ENCODE measurements around the gene PCDHA5. TPM values are rescaled to one million over a fixed set of nuclear protein-coding genes. Genes with fewer than 3 reads are reported as not detected.

The PCDHA5 gene
- total RNA-seq, 1 donor from 2014 or later: not detected

DNA sequence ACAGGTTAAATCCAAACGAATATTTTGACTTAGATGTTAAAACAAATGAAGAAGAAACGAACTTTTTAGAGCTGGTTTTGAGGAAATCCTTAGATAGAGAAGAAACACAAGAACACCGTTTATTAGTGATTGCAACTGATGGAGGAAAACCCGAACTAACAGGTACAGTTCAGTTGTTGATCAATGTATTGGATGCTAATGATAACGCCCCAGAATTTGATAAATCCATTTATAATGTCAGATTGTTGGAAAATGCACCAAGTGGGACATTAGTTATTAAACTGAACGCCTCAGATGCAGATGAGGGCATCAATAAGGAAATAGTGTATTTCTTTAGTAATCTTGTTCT is 842 bp downstream of the PCDHA5 start:
- intact Hi-C loops (cut with micrococcal nuclease): loop anchor here (10.0 kb wide), 1 partner anchor 543 kb away; the partner anchor contains the start of gene PCDHGA5

DNA sequence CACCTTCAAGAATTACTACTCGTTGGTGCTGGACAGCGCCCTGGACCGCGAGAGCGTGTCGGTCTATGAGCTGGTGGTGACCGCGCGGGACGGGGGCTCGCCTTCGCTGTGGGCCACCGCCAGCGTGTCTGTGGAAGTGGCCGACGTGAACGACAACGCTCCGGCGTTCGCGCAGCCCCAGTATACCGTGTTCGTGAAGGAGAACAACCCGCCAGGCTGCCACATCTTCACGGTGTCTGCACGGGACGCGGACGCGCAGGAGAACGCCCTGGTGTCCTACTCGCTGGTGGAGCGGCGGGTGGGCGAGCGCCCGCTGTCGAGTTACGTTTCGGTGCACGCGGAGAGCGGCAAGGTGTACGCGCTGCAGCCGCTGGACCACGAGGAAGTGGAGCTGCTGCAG is 1.6 kb downstream of the PCDHA5 start:
- intact Hi-C loops (cut with micrococcal nuclease): loop anchor here (10.0 kb wide), 1 partner anchor 542 kb away; the partner anchor contains the start of gene PCDHGA5

- intact Hi-C loops (cut with micrococcal nuclease): loop anchor here (10.0 kb wide), 1 partner anchor 541 kb away; the partner anchor contains the start of gene PCDHGA5
Measured at GRCh38 chr5:140823475-140823874, 2.1 kb downstream of the PCDHA5 start.

GRCh38 chr5:140827704-140828361 is 6.4 kb downstream of the PCDHA5 start, which contains the start of gene PCDHA6:
TSS of gene PCDHA6 (plus strand) at chr5:140827960. CDS start at chr5:140828092, 132 bp downstream.
- intact Hi-C loops (cut with micrococcal nuclease): loop anchor here (2.0 to 10.0 kb wide), 2 partner anchors 23 to 537 kb away; partner anchors contain the start of gene PCDHGA5

DNA sequence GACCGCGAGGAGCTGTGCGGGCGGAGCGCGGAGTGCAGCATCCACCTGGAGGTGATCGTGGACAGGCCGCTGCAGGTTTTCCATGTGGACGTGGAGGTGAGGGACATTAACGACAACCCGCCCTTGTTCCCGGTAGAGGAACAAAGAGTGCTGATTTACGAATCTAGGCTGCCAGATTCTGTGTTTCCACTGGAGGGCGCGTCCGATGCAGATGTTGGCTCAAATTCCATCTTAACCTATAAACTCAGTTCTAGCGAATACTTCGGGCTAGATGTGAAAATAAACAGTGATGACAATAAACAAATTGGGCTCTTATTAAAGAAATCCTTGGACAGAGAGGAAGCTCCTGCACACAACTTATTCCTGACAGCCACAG is 6.9 kb downstream of the PCDHA5 start:
- intact Hi-C loops (cut with micrococcal nuclease): loop anchor here (10.0 kb wide), 1 partner anchor 536 kb away; the partner anchor contains the start of gene PCDHGA5

GRCh38 chr5:140829511-140830501 is 8.4 kb downstream of the PCDHA5 start:
- intact Hi-C loops (cut with micrococcal nuclease): loop anchor here (5.0 to 10.0 kb wide), 2 partner anchors 38 to 535 kb away; partner anchors contain the start of genes PCDHA2 and PCDHGA5

GRCh38 chr5:140833993-140834392 is 12.6 kb downstream of the PCDHA5 start, which contains the start of gene PCDHA7:
TSS of gene PCDHA7 (plus strand) at chr5:140834269. CDS start at chr5:140834384, 115 bp downstream.
- intact Hi-C loops (cut with micrococcal nuclease): loop anchor here (5.0 kb wide), 1 partner anchor 42 kb away; the partner anchor contains the start of gene PCDHA2

DNA sequence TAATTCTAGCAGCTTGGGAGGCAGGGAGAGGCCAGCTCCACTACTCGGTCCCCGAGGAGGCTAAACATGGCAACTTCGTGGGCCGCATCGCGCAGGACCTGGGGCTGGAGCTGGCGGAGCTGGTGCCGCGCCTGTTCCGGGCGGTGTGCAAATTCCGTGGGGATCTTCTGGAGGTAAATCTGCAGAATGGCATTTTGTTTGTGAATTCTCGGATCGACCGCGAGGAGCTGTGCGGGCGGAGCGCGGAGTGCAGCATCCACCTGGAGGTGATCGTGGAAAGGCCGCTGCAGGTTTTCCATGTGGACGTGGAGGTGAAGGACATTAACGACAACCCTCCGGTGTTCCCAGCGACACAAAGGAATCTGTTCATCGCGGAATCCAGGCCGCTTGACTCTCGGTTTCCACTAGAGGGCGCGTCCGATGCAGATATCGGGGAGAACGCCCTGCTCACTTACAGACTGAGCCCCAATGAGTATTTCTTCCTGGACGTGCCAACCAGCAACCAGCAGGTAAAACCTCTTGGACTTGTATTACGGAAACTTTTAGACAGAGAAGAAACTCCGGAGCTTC is 13.1 kb downstream of the PCDHA5 start:
- intact Hi-C loops (cut with micrococcal nuclease): loop anchor here (5.0 kb wide), 1 partner anchor 42 kb away; the partner anchor contains the start of gene PCDHA2

GRCh38 chr5:140835622-140836510 is 14.5 kb downstream of the PCDHA5 start:
- intact Hi-C loops (cut with micrococcal nuclease): no loop called here

GRCh38 chr5:140840978-140841962 is 19.9 kb downstream of the PCDHA5 start, which contains the start of gene PCDHA8:
TSS of gene PCDHA8 (plus strand) at chr5:140841187. CDS start at chr5:140841322, 135 bp downstream.
- intact Hi-C loops (cut with micrococcal nuclease): loop anchor here (2.0 to 10.0 kb wide), 5 partner anchors 39 to 584 kb away; partner anchors contain the start of genes PCDHA1, PCDHA3, PCDHB16 and PCDHB9

- intact Hi-C loops (cut with micrococcal nuclease): loop anchor here (5.0 to 10.0 kb wide), 4 partner anchors 41 to 582 kb away; partner anchors contain the start of genes PCDHA3, PCDHB16, PCDHB9 and PCDHGA11
Measured at GRCh38 chr5:140842798-140843733, 21.7 kb downstream of the PCDHA5 start.

DNA sequence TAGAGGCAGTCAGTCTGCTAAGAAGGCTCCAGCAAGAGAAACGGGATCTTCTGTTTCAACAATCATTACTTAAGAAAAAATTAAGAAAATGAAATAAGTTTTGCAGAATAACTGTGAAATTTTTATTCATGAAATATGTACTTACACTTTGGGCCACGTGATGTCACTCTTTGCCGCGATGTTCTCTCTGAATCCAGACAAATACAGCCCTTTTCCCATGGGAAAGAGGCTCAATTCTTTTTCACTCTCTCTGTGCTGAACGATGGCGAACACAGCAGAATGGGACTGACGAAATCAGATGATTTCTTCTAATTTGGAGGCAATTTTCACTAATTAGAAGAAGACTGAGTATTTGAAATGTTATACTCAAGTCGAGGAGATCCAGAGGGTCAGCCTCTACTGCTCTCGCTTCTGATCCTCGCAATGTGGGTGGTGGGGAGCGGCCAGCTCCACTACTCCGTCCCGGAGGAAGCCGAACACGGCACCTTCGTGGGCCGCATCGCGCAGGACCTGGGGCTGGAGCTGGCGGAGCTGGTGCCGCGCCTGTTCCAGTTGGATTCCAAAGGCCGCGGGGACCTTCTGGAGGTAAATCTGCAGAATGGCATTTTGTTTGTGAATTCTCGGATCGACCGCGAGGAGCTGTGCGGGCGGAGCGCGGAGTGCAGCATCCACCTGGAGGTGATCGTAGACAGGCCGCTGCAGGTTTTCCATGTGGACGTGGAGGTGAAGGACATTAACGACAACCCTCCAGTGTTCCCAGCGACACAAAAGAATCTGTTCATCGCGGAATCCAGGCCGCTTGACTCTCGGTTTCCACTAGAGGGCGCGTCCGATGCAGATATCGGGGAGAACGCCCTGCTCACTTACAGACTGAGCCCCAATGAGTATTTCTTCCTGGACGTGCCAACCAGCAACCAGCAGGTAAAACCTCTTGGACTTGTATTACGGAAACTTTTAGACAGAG is 27.0 kb downstream of the PCDHA5 start, which contains the start of gene PCDHA9:
PCDHA9 (plus strand) TSS at position 244 of the 964 bp plus-strand sequence; CDS start at position 358, 114 bp downstream.
- intact Hi-C loops (cut with micrococcal nuclease): loop anchor here (10.0 kb wide), 3 partner anchors 336 to 576 kb away; partner anchors contain the start of genes PCDHB16, PCDHB9 and PCDHGA11

DNA sequence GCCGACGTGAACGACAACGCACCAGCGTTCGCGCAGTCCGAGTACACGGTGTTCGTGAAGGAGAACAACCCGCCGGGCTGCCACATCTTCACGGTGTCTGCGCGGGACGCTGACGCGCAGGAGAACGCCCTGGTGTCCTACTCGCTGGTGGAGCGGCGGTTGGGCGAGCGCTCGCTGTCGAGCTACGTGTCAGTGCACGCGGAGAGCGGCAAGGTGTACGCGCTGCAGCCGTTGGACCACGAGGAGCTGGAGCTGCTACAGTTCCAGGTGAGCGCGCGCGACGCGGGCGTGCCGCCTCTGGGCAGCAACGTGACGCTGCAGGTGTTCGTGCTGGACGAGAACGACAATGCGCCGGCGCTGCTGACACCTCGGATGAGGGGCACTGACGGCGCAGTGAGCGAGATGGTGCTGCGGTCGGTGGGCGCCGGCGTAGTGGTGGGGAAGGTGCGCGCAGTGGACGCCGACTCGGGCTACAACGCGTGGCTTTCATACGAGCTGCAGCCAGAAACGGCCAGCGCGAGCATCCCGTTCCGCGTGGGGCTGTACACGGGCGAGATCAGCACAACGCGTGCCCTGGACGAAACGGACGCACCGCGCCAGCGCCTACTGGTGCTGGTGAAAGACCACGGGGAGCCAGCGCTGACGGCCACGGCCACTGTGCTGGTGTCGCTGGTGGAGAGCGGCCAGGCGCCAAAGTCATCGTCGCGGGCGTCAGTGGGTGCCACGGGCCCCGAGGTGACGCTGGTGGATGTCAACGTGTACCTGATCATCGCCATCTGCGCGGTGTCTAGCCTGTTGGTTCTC is 28.6 kb downstream of the PCDHA5 start:
- intact Hi-C loops (cut with micrococcal nuclease): loop anchor here (10.0 kb wide), 3 partner anchors 335 to 575 kb away; partner anchors contain the start of genes PCDHB16, PCDHB9 and PCDHGA11

DNA sequence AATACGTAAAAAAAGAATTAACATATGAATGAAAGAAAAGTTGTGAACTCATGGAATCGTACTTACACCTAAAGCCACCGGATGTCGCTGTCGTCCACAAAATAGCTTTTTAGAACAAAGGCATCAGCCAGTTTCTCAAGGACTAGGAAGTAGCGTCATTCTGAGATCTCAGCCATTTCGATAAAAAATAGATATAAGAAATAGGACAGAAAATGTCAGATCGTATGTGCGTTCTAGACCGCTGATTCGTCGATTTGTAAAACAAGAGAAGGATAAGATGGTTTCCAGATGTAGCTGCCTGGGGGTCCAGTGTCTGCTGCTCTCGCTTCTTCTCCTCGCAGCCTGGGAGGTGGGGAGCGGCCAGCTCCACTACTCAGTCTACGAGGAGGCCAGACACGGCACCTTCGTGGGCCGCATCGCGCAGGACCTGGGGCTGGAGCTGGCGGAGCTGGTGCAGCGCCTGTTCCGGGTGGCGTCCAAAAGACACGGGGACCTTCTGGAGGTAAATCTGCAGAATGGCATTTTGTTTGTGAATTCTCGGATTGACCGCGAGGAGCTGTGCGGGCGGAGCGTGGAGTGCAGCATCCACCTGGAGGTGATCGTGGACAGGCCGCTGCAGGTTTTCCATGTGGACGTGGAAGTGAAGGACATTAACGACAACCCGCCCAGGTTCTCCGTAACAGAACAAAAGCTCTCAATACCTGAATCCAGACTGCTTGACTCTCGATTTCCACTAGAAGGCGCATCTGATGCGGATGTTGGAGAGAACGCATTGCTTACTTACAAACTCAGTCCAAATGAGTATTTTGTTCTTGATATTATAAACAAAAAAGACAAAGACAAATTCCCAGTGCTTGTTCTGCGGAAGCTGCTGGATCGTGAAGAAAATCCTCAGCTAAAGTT is 34.6 kb downstream of the PCDHA5 start, which contains the start of gene PCDHA10:
PCDHA10 (plus strand) TSS at position 126 of the 903 bp plus-strand sequence; CDS start at position 278, 152 bp downstream.
- intact Hi-C loops (cut with micrococcal nuclease): no loop called here

All from T-helper 1 cell treated with Interleukin-12 subunit alpha and Interleukin-12 subunit beta and Interleukin-4 antibody, amounts not matched to agents 30 ng/mL and 1 ng/mL, for 36 hours (primary cell).